ENCODE data around the gene PTPRN2. TPM values are rescaled to one million over a fixed set of nuclear protein-coding genes. Genes with fewer than 3 reads are reported as not detected.

The PTPRN2 gene
- polyA plus RNA-seq, 1 experiment: 0.02 TPM

DNA sequence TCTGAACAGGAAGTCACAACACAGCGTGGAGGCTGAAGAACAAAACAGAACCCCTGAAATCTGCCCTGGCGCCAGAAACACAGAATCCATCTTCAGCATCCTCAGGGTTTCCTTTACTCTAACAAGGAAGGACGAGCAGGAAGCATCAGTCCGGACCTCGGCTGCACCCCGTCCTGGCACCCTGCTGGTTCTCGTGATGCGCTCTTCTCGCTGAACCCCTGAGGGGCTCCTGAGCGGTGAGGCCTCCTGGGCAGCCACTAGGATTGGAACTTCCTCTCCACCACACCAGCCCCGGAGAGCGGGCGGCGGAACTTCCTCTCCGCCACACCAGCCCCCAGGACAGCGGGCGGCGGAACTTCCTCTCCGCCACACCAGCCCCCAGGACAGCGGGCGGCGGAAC, 461.9 kb downstream of the PTPRN2 start:
- POLR2A ChIA-PET: no interaction called here
- TF ChIP-seq, protein P1, sequence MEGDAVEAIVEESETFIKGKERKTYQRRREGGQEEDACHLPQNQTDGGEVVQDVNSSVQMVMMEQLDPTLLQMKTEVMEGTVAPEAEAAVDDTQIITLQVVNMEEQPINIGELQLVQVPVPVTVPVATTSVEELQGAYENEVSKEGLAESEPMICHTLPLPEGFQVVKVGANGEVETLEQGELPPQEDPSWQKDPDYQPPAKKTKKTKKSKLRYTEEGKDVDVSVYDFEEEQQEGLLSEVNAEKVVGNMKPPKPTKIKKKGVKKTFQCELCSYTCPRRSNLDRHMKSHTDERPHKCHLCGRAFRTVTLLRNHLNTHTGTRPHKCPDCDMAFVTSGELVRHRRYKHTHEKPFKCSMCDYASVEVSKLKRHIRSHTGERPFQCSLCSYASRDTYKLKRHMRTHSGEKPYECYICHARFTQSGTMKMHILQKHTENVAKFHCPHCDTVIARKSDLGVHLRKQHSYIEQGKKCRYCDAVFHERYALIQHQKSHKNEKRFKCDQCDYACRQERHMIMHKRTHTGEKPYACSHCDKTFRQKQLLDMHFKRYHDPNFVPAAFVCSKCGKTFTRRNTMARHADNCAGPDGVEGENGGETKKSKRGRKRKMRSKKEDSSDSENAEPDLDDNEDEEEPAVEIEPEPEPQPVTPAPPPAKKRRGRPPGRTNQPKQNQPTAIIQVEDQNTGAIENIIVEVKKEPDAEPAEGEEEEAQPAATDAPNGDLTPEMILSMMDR (IDR thresholded peaks at IDR 0.05; ENCODE audit: low read depth, low read length): no peak
- peaks cover 85% of the 10 kb centered on the region for H3K9me3 ChIP-seq (ENCODE audit: control insufficient read depth, insufficient read depth, low read length)
- CTCF ChIA-PET: no interaction called here
- H3K4me3 ChIP-seq (ENCODE audit: low read depth, low read length): no peak overlapping the region
- no peaks in the 10 kb centered on the region for H3K27me3 ChIP-seq (ENCODE audit: control insufficient read depth, insufficient read depth, low read length)
- no peak overlapping the region for H3K27ac ChIP-seq (ENCODE audit: low read depth, low read length)
- DNase-seq (ENCODE audit: low read depth, low spot score): no peak

DNA sequence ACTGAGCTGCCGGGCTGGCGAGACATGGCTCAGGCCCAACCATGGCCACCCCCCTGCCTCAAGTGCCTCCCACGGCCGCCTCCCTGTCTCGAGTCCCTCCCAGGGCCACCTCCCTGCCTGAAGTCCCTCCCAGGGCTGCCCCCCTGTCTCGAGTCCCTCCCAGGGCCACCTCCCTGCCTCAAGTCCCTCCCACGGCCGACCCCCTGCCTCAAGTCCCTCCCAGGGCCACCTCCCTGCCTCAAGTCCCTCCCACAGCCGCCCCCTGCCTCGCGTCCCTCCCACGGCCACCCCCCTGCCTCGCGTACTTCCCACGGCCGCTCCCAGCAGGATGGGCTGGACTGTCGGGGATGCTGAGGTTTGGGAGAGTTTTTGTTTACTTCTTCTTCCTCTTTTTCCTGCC, 462.5 kb downstream of the PTPRN2 start:
- ChIA-PET CTCF (no interaction called here), POLR2A (no interaction called here)
- H3K27me3 ChIP-seq (ENCODE audit: control insufficient read depth, insufficient read depth, low read length): no peaks in the 10 kb centered on the region
- no peak for DNase-seq (ENCODE audit: low read depth, low spot score)
- TF ChIP-seq, protein P1 (IDR thresholded peaks at IDR 0.05; ENCODE audit: low read depth, low read length): no peak
- no peak overlapping the region for H3K27ac ChIP-seq (ENCODE audit: low read depth, low read length)
- no peak overlapping the region for H3K4me3 ChIP-seq (ENCODE audit: low read depth, low read length)
- peaks cover 84% of the 10 kb centered on the region for H3K9me3 ChIP-seq (ENCODE audit: control insufficient read depth, insufficient read depth, low read length)

DNA sequence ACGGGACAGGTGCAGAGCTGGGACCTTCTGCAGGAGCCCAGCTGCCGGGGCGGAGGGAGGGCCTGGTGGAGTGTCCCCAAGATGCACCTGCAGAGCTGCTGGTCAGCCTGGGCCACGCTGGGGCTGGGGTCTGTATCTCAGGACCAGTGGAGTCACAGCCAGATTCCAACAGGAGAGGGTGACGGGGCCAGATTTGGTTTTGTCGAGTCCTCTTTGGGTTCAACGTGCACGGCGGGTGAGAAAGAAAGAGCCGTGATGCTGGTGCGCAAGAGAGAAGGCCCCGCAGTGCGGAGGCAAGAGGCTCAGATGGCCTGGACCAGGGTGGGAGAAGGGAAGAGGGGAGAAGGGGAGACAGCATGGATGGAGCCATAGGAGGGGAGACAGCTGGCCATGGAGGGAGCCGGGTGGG, 462.9 kb downstream of the PTPRN2 start:
- H3K27ac ChIP-seq (ENCODE audit: low read depth, low read length): no peak overlapping the region
- no peaks in the 10 kb centered on the region for H3K27me3 ChIP-seq (ENCODE audit: control insufficient read depth, insufficient read depth, low read length)
- DNase-seq (ENCODE audit: low read depth, low spot score): no peak
- TF ChIP-seq, protein P1 (IDR thresholded peaks at IDR 0.05; ENCODE audit: low read depth, low read length): no peak
- ChIA-PET CTCF (no interaction called here), POLR2A (no interaction called here)
- H3K9me3 ChIP-seq (ENCODE audit: control insufficient read depth, insufficient read depth, low read length): peaks cover 84% of the 10 kb centered on the region
- H3K4me3 ChIP-seq (ENCODE audit: low read depth, low read length): no peak overlapping the region

DNA sequence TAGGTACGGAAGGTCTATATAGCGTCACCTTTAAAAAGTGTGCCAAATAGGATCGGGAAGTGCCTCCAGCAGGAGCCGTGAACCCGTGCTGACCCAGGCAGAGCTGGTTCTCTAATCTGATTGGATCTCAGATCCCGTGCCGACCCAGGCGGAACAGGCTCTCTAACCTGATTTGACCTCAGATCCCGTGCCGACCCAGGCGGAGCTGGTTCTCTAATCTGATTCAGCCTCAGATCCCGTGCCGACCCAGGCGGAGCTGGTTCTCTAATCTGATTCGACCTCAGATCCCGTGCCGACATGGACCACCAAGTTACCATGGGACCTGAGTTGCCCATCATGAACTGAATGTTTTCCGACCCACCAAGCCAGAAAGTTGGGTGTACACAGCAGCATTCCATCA, 463.9 kb downstream of the PTPRN2 start:
- TF ChIP-seq, protein P1 (IDR thresholded peaks at IDR 0.05; ENCODE audit: low read depth, low read length): no peak
- CTCF ChIA-PET: no interaction called here

DNA sequence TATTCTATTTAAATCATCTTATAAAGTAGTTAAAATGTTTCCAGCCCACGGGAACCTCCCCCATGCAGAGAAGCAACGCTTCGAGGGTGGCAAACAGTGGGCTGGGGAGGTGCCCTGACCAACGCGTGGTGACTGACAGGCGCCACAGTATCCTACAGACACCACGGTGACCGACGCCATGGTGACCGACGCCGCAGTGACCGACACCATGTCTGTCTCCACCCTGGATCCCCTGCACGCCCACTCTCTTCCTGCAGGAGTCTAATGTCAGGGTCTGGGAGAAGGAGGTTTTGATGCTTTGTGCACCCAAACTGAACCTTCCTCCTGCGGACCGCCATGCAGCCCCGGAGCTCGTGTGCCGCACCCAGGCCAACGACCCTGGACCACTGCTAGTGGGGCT, 464.4 kb downstream of the PTPRN2 start:
- Histone ChIP-seq H3K9me3 (ENCODE audit: control insufficient read depth, insufficient read depth, low read length) (peaks cover 70% of the 10 kb centered on the region), H3K27ac (ENCODE audit: low read depth, low read length) (no peak overlapping the region), H3K4me3 (ENCODE audit: low read depth, low read length) (no peak overlapping the region), H3K27me3 (ENCODE audit: control insufficient read depth, insufficient read depth, low read length) (no peaks in the 10 kb centered on the region)
- TF ChIP-seq, protein P1 (IDR thresholded peaks at IDR 0.05; ENCODE audit: low read depth, low read length): no peak
- CTCF ChIA-PET: no interaction called here
- no peak for DNase-seq (ENCODE audit: low read depth, low spot score)
- POLR2A ChIA-PET: no interaction called here

More for the DNA sequence above, 463.9 kb downstream of the PTPRN2 start:
- Histone ChIP-seq H3K27ac (ENCODE audit: low read depth, low read length) (no peak overlapping the region), H3K27me3 (ENCODE audit: control insufficient read depth, insufficient read depth, low read length) (no peaks in the 10 kb centered on the region), H3K9me3 (ENCODE audit: control insufficient read depth, insufficient read depth, low read length) (peaks cover 76% of the 10 kb centered on the region), H3K4me3 (ENCODE audit: low read depth, low read length) (no peak overlapping the region)
- DNase-seq (ENCODE audit: low read depth, low spot score): no peak
- POLR2A ChIA-PET: no interaction called here
